Activated T-cell treated with anti-CD3 and anti-CD28 coated beads, Interleukin-2, amount 50 U/mL, for 24 hours (primary cell): ENCODE results near the gene TMEM170B.
"Not testable (repeated sequence)": the region's sequence is repeated elsewhere in the genome, so short reads cannot be mapped to it uniquely, and the experiment has no call there.

Experiments used
- DNase-seq: peaks from one replicate; pipeline ENCODE4 v3.0.0-alpha.2; 2020
- H3K27ac Mint-ChIP-seq: 2 replicates; pipeline ENCODE4 v1.8.0; 2020; ENCODE audit warnings: mild to moderate bottlenecking, mixed read lengths
- H3K27me3 Mint-ChIP-seq: 2 replicates; pipeline ENCODE4 v1.8.0; 2020; ENCODE audit warnings: mixed read lengths
- H3K36me3 Mint-ChIP-seq: 2 replicates; pipeline ENCODE4 v1.8.0; 2020; ENCODE audit warnings: low read depth, mixed read lengths
- H3K4me1 Mint-ChIP-seq: 2 replicates; pipeline ENCODE4 v1.8.0; 2020; ENCODE audit warnings: low read depth, mixed read lengths
- H3K4me3 Mint-ChIP-seq: 2 replicates; pipeline ENCODE4 v1.8.0; 2020; ENCODE audit warnings: mild to moderate bottlenecking, moderate library complexity, mixed read lengths
- H3K9me3 Mint-ChIP-seq: 2 replicates; pipeline ENCODE4 v1.8.0; 2020; ENCODE audit warnings: mixed read lengths

The TMEM170B gene

DNA sequence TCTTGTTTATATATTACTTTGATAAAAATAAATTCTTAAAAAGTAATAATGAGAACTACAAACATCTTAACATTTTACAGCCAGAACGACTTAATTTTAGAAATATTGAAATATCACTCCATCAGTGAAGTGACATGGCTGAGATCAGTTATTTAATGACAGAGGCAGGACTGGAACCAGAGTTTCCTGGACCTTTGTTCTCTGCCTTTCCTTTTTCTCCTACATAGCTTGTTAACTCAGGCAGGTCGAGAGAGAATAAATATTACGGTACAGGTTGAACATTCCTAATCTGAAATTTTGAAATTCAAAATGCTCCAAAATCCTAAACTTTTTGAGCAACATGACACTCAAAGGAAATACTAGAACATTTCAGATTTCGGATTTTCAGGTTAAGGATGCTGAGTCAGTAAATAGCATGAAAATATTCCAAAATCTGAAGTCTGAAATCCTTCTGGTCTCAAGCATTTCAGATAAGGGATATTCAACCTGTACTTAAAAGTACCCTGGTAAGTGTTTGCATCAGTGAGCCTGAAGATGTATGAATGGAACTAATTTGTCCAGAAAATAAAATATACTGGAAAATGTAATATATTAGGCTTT, 6.5 kb downstream of the TMEM170B start:
- peaks cover 5% of the 10 kb centered on the region for H3K4me1 Mint-ChIP-seq

DNA sequence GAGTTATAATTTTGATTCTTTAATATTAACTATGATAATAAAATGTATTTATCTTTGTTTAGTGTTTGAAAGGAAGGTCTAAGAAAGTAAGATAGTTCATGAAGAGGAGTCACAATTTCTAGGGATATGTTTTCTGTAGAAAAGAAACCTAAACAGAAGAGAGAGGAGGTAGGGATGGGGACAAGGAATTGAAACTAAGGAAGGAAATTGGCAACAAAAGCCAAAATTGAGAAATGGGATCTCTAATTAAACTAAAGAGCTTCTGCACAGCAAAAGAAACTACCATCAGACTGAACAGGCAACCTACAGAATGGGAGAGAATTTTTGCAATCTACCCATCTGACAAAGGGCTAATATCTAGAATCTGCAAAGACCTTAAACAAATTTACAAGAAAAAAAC, 10.3 kb downstream of the TMEM170B start:
- not testable (repeated sequence) for DNase-seq

More for the DNA sequence above, 6.5 kb downstream of the TMEM170B start:
- Mint-ChIP-seq H3K36me3 (no peaks in the 10 kb centered on the region), H3K27me3 (no peaks in the 10 kb centered on the region), H3K27ac (no peak overlapping the region), H3K4me3 (no peak overlapping the region), H3K9me3 (no peaks in the 10 kb centered on the region)
- DNase-seq = no peak

DNA sequence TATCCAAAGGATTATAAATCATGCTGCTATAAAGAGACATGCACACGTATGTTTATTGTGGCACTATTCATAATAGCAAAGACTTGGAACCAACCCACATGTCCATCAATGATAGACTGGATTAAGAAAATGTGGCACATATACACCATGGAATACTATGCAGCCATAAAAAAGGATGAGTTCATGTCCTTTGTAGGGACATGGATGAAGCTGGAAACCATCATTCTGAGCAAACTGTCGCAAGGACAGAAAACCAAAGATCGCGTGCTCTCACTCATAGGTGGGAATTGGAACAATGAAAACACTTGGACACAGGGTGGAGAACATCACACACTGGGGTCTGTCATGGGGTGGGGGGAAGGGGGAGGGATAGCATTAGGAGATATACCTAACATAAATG, 11.0 kb downstream of the TMEM170B start:
- not testable (repeated sequence) for H3K27me3 Mint-ChIP-seq, H3K4me3 Mint-ChIP-seq, DNase-seq, H3K27ac Mint-ChIP-seq, H3K9me3 Mint-ChIP-seq, H3K4me1 Mint-ChIP-seq, H3K36me3 Mint-ChIP-seq

More for the DNA sequence above, 10.3 kb downstream of the TMEM170B start:
- not testable (repeated sequence) for H3K4me3 Mint-ChIP-seq, H3K27me3 Mint-ChIP-seq, H3K4me1 Mint-ChIP-seq, H3K36me3 Mint-ChIP-seq, H3K27ac Mint-ChIP-seq, H3K9me3 Mint-ChIP-seq

DNA sequence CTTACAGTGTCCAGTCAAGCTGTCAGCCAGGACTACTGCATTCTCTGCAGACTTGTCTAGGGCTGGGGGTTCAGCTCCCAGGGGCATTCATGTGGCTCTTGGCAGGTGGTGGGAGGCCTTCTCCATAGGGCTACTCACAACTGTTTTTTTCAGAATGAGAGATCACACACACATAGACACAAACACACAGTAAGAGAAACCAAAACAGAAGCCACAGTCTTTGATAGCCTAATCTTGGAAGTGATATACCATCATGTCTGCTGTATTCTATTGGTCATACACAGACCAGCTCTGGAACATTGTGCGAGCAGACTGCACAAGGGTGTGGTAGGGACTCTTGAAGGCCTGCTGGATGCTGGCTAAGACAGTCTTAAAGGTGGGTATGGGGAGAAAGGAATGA, 13.5 kb downstream of the TMEM170B start:
- no peak overlapping the region for H3K4me3 Mint-ChIP-seq
- no peak for DNase-seq
- H3K27ac Mint-ChIP-seq = no peak overlapping the region
- peaks cover 5% of the 10 kb centered on the region for H3K4me1 Mint-ChIP-seq
- H3K27me3 Mint-ChIP-seq = peaks cover 2% of the 10 kb centered on the region
- H3K9me3 Mint-ChIP-seq = no peaks in the 10 kb centered on the region
- H3K36me3 Mint-ChIP-seq = no peaks in the 10 kb centered on the region

- Mint-ChIP-seq H3K27ac (no peak overlapping the region), H3K4me1 (peaks cover 5% of the 10 kb centered on the region), H3K27me3 (peaks cover 2% of the 10 kb centered on the region), H3K36me3 (no peaks in the 10 kb centered on the region), H3K4me3 (no peak overlapping the region), H3K9me3 (no peaks in the 10 kb centered on the region)
- DNase-seq = no peak
Measured at GRCh38 chr6:11552442-11552841, 14.9 kb downstream of the TMEM170B start.

GRCh38 chr6:11553824-11554223, 16.3 kb downstream of the TMEM170B start:
- H3K4me3 Mint-ChIP-seq = no peak overlapping the region
- DNase-seq = no peak
- H3K4me1 Mint-ChIP-seq = peaks cover 5% of the 10 kb centered on the region
- H3K36me3 Mint-ChIP-seq = no peaks in the 10 kb centered on the region
- no peak overlapping the region for H3K27ac Mint-ChIP-seq
- no peaks in the 10 kb centered on the region for H3K9me3 Mint-ChIP-seq
- H3K27me3 Mint-ChIP-seq = peaks cover 2% of the 10 kb centered on the region

GRCh38 chr6:11556309-11556708, 18.8 kb downstream of the TMEM170B start:
- Mint-ChIP-seq H3K27ac (no peak overlapping the region), H3K4me3 (no peak overlapping the region), H3K4me1 (peaks cover 5% of the 10 kb centered on the region), H3K36me3 (no peaks in the 10 kb centered on the region), H3K27me3 (peaks cover 2% of the 10 kb centered on the region), H3K9me3 (no peaks in the 10 kb centered on the region)
- no peak for DNase-seq

- no peaks in the 10 kb centered on the region for H3K27me3 Mint-ChIP-seq
- H3K36me3 Mint-ChIP-seq = peaks cover 9% of the 10 kb centered on the region
- H3K9me3 Mint-ChIP-seq = no peaks in the 10 kb centered on the region
- H3K4me3 Mint-ChIP-seq = no peak overlapping the region
- H3K4me1 Mint-ChIP-seq = no peaks in the 10 kb centered on the region
- H3K27ac Mint-ChIP-seq = no peak overlapping the region
- DNase-seq = no peak
Measured at GRCh38 chr6:11563793-11564192, 26.2 kb downstream of the TMEM170B start.

GRCh38 chr6:11566609-11567008, 29.1 kb downstream of the TMEM170B start:
- DNase-seq = no peak
- Mint-ChIP-seq H3K4me1 (no peaks in the 10 kb centered on the region), H3K4me3 (no peak overlapping the region), H3K27me3 (no peaks in the 10 kb centered on the region), H3K27ac (no peak overlapping the region), H3K36me3 (peaks cover 9% of the 10 kb centered on the region), H3K9me3 (no peaks in the 10 kb centered on the region)

DNA sequence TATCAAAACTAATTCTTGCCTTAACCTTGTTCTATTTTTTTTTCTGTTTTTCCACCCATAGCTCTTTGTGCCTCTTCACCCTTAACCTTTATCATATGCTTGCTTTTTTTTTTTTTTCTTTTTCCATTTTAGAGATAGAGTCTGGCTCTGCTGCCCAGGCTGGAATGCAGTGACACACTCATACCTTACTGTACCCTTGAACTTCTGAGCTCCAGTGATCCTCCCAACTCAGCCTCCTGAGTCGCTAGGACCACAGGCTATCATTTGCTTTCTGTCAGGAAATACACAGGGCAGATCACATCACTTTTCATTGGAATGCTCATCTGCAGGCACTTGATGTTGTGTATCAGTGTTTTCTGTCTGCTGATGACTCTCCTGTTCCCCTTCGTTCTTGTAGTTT, 33.5 kb downstream of the TMEM170B start:
- H3K27ac Mint-ChIP-seq = no peak overlapping the region
- peaks cover 6% of the 10 kb centered on the region for H3K36me3 Mint-ChIP-seq
- H3K27me3 Mint-ChIP-seq = no peaks in the 10 kb centered on the region
- H3K9me3 Mint-ChIP-seq = no peaks in the 10 kb centered on the region
- H3K4me1 Mint-ChIP-seq = no peaks in the 10 kb centered on the region
- DNase-seq = no peak
- H3K4me3 Mint-ChIP-seq = no peak overlapping the region

DNA sequence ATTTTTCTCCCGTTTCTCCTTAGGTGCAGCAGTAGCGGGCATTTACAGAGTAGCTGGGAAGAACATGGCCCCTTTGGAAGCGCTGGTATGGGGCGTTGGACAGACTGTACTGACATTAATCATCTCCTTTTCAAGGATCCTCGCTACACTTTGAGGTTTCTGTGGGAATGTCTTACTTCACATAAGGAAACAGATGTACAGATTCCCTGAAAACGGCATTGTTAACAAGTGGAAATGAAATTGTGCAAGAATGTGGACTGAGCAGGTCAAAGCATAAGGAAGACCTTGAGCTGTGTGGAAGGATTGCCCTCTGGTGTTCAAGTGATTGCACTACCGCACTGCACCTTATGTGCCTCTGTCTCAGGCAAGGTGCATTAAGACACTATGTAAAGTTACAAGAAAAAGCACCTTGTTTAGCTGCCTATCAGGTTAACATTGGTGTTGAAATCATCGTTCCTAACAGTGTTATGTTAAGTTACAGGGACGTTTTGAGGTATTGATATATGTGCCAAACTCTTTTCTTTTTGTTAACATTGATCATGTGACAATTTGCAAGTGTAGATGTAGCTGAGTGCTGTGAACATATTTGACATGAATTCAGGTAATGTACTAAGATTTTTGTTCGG, 38.0 kb downstream of the TMEM170B start:
- Mint-ChIP-seq H3K4me1 (no peaks in the 10 kb centered on the region), H3K9me3 (no peaks in the 10 kb centered on the region), H3K27ac (no peak overlapping the region), H3K4me3 (no peak overlapping the region), H3K36me3 (no peaks in the 10 kb centered on the region), H3K27me3 (no peaks in the 10 kb centered on the region)
- DNase-seq = peak; percentile 41

GRCh38 chr6:11580686-11581405, 43.3 kb downstream of the TMEM170B start:
- no peaks in the 10 kb centered on the region for H3K27me3 Mint-ChIP-seq
- H3K36me3 Mint-ChIP-seq = no peaks in the 10 kb centered on the region
- H3K4me3 Mint-ChIP-seq = no peak overlapping the region
- no peaks in the 10 kb centered on the region for H3K4me1 Mint-ChIP-seq
- H3K27ac Mint-ChIP-seq = no peak overlapping the region
- no peak for DNase-seq
- no peaks in the 10 kb centered on the region for H3K9me3 Mint-ChIP-seq

DNA sequence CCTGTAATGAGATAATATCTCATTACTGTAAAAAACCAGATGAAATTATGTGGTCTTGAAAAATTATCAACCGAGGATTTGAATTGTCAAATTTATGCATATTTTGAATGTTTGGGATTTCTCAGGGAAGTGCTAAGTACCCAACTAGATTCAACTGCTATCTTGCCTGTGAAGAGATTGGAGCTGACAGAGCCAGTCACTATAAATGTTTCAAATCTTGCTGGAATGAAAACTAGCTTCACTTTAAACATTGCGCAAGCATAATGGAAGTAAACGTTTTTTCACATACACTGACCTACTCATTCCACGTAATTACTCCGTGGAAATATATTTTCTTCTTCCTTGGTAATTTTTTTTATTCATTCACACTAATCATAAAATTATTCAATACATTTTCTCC, 46.7 kb downstream of the TMEM170B start:
- H3K4me1 Mint-ChIP-seq = no peaks in the 10 kb centered on the region
- H3K27me3 Mint-ChIP-seq = peaks cover 9% of the 10 kb centered on the region
- H3K9me3 Mint-ChIP-seq = no peaks in the 10 kb centered on the region
- H3K36me3 Mint-ChIP-seq = no peaks in the 10 kb centered on the region
- no peak overlapping the region for H3K27ac Mint-ChIP-seq
- no peak overlapping the region for H3K4me3 Mint-ChIP-seq
- DNase-seq = no peak

DNA sequence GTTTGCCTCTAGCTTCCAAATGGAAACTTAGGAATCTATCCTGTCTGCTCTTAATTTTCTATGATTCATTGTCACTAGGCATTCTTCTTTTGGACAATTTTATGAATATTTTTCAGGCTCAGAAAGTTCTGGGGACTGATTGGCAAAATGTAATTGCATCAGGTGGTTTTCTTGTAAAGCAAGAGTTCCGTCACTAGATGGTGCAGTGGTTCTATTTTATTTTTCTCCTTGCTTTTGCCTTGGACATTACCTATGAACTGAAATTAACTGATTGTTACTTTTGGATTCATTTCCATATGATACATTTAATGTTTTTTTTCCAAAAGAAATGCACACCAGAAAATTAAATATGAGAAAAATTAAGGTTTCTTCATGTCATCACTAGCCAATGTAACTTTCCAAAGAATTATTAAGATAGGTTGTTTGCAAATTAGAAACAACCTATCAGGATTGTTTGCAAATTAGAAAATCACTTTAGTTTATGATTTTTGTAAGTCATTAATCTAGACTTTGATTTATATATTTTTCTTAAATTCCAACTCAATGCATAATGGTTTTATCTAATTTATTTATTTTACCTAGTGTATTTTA, 48.0 kb downstream of the TMEM170B start:
- no peaks in the 10 kb centered on the region for H3K4me1 Mint-ChIP-seq
- H3K4me3 Mint-ChIP-seq = no peak overlapping the region
- H3K27me3 Mint-ChIP-seq = peaks cover 9% of the 10 kb centered on the region
- no peak for DNase-seq
- H3K9me3 Mint-ChIP-seq = no peaks in the 10 kb centered on the region
- no peaks in the 10 kb centered on the region for H3K36me3 Mint-ChIP-seq
- H3K27ac Mint-ChIP-seq = no peak overlapping the region

DNA sequence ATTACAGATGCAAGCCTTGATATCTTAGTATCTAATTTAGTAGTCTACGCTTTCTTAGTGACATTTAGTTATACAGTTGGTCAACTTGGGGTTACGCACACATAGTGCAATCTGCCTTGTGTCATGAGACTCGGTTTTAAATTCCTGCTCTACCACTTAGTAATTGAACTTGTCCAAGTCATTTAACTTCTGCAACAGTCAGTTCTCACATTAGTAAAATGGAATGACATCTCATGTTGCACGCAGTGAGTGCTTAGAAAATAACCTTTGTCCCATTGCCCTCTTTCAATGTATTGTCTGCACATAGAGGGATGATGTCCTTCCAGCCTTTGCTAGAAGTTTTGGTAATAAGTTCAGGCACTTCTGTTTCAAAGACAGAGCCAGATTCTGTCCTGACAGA, 48.6 kb downstream of the TMEM170B start:
- Mint-ChIP-seq H3K27me3 (peaks cover 9% of the 10 kb centered on the region), H3K9me3 (no peaks in the 10 kb centered on the region), H3K4me1 (no peaks in the 10 kb centered on the region), H3K27ac (no peak overlapping the region), H3K4me3 (no peak overlapping the region), H3K36me3 (no peaks in the 10 kb centered on the region)
- no peak for DNase-seq
